A673 (cell line): ENCODE data around the gene SMIM35. TPM values are rescaled to one million over a fixed set of nuclear protein-coding genes. Genes with fewer than 3 reads are reported as not detected.
"Not testable (repeated sequence)": the region's sequence is repeated elsewhere in the genome, so short reads cannot be mapped to it uniquely, and the experiment has no call there.

Experiments
- BruUV-seq: library from RNA; stranded (reverse); fragments of 400-500 nt; replicated peaks from 2 replicates; lab custom pipeline; 2021; lab: Mats Ljungman, UMichigan
- CTCF ChIA-PET: fragments of 300-600 bp; sonication (Branson Sonifier 250); formaldehyde crosslinking; loops from one replicate; lab custom pipeline; 2022; ENCODE audit warnings: antibody characterized with exemption; lab: Charles Lee
- POLR2A ChIA-PET: fragments of 300-600 bp; sonication (Branson Sonifier 250); formaldehyde crosslinking; loops from one replicate; lab custom pipeline; 2022; ENCODE audit warnings: antibody characterized with exemption; ENCODE audit not compliant: low non-redundant PET; lab: Charles Lee
- DNase-seq: peaks from one replicate; pipeline ENCODE4 v3.0.0-alpha.2; 2015; ENCODE audit warnings: low spot score
- H3K27ac ChIP-seq: fragments of 200-600 bp; sonication (generic); 2 replicates; pipeline ENCODE4 v1.5.1; 2016; ENCODE audit warnings: mixed run types, low read depth, mild to moderate bottlenecking, mixed read lengths, antibody characterized with exemption, low read length; ENCODE audit not compliant: poor library complexity, severe bottlenecking
- H3K27me3 ChIP-seq: fragments of 200-600 bp; sonication (generic); replicated peaks from 2 replicates; pipeline ENCODE4 v1.6.1; 2017; ENCODE audit warnings: mixed run types, low read depth, mild to moderate bottlenecking, mixed read lengths, antibody characterized with exemption, low read length; ENCODE audit not compliant: insufficient read depth, poor library complexity
- H3K36me3 ChIP-seq: fragments of 200-600 bp; sonication (generic); 2 replicates; pipeline ENCODE4 v1.6.1; 2016; ENCODE audit warnings: mixed run types, mild to moderate bottlenecking, mixed read lengths, antibody characterized with exemption, low read length; ENCODE audit not compliant: insufficient read depth, poor library complexity, severe bottlenecking
- H3K4me1 ChIP-seq: fragments of 200-600 bp; sonication (generic); 2 replicates; pipeline ENCODE4 v1.6.1; 2017; ENCODE audit warnings: mixed run types, mild to moderate bottlenecking, mixed read lengths, antibody characterized with exemption, low read length; ENCODE audit not compliant: insufficient read depth, poor library complexity, severe bottlenecking
- H3K4me3 ChIP-seq: fragments of 200-600 bp; sonication (generic); 2 replicates; pipeline ENCODE4 v1.5.1; 2016; ENCODE audit warnings: low read depth, mixed run types, mild to moderate bottlenecking, mixed read lengths, low read length; ENCODE audit not compliant: poor library complexity, severe bottlenecking
- H3K9me3 ChIP-seq: fragments of 200-600 bp; sonication (generic); 2 replicates; pipeline ENCODE4 v1.6.1; 2016; ENCODE audit warnings: mixed run types, low read depth, mild to moderate bottlenecking, mixed read lengths, antibody characterized with exemption, low read length; ENCODE audit not compliant: poor library complexity, severe bottlenecking
- CTCF ChIP-seq: fragments of 300-800, 200-600 bp; sonication (generic); conservative IDR thresholded peaks from 2 replicates; pipeline ENCODE4 v1.5.1; 2017; ENCODE audit warnings: low read depth, mild to moderate bottlenecking, antibody characterized with exemption, low read length, moderate library complexity, mixed read lengths
- EZH2 ChIP-seq: fragments of 200-600 bp; sonication (generic); IDR thresholded peaks from 2 replicates; pipeline ENCODE4 v1.6.1; 2017; ENCODE audit warnings: borderline replicate concordance, low read depth, mild to moderate bottlenecking, mixed read lengths, antibody characterized with exemption, low read length; ENCODE audit not compliant: poor library complexity, severe bottlenecking
- intact Hi-C: fragments of 100-400 bp; cut with micrococcal nuclease; formaldehyde crosslinking; loops from one replicate; pipeline ENCODE4 v1.10.0; 2022; ENCODE audit not compliant: unreplicated experiment
- total RNA-seq: library from RNA; stranded (reverse); gene quantifications from 2 replicates; pipeline ENCODE4 v1.2.3, GENCODE V29; 2021

Gene SMIM35
- total RNA-seq, 1 experiment from 2014 or later: not detected

- no peak overlapping the region for H3K4me3 ChIP-seq
- no peak for DNase-seq
- POLR2A ChIA-PET: no interaction called here
- H3K4me1 ChIP-seq: peaks cover under 1% of the 10 kb centered on the region
- no peaks in the 10 kb centered on the region for H3K9me3 ChIP-seq
- peaks cover 12% of the 10 kb centered on the region for H3K27me3 ChIP-seq
- no peak overlapping the region for H3K27ac ChIP-seq
- H3K36me3 ChIP-seq: no peaks in the 10 kb centered on the region
- no TSS peak for BruUV-seq
- TF ChIP-seq CTCF (no peak), EZH2 (no peak)
- intact Hi-C loops: no loop called here
- CTCF ChIA-PET: interaction anchor here (0.7 kb wide), 1 partner anchor 47 kb away, joined by 6 read pairs; no protein-coding TSS in a partner anchor
These were observed 78.4 kb downstream of the SMIM35 start for GRCh38 chr11:118008271-118008911.

DNA sequence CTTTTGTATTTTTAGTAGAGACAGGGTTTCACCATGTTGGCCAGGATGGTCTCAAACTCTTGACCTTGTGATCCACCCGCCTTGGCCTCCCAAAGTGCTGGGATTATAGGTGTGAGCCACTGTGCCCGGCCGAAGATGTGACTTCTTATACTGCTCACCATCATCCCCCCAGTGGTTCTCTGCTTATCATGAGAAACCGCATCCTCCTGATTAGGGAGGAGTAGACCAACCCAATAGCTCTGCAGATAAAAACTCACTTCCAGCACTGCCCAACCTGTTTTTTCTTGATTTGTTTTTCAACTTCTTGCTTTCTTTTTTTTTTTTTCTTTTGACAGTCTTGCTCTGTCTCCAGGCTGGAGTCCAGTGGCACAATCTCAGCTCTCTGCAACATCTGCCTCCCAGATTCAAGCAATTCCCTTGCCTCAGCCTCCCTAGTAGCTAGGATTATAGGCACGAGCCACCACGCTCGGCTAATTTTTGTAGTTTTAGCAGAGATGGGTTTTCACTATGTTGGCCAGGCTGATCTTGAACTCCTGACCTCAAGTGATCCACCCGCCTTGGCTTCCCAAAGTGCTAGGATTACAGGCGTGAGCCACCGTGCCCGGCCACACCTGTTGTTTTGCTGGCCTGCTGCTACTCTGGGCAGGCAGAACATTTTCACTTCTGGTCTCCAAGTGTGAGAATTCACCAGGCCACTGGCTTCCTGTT lies 79.0 kb downstream of the SMIM35 start:
- intact Hi-C loops, H3K27ac ChIP-seq, H3K9me3 ChIP-seq, DNase-seq, POLR2A ChIA-PET, BruUV-seq, H3K4me3 ChIP-seq, H3K4me1 ChIP-seq, H3K36me3 ChIP-seq: not testable (repeated sequence)
- CTCF ChIA-PET: interaction anchor here (0.7 kb wide), 1 partner anchor 48 kb away, joined by 6 read pairs; no protein-coding TSS in a partner anchor
- peaks cover 12% of the 10 kb centered on the region for H3K27me3 ChIP-seq

GRCh38 chr11:118007040-118007439 lies 79.7 kb downstream of the SMIM35 start:
- H3K4me3 ChIP-seq: no peak overlapping the region
- peaks cover 12% of the 10 kb centered on the region for H3K27me3 ChIP-seq
- CTCF ChIA-PET: no interaction called here
- no peaks in the 10 kb centered on the region for H3K36me3 ChIP-seq
- no peak for DNase-seq
- H3K4me1 ChIP-seq: peaks cover 11% of the 10 kb centered on the region
- no peak for TF ChIP-seq EZH2
- no peak for TF ChIP-seq CTCF
- intact Hi-C loops: no loop called here
- H3K27ac ChIP-seq: no peak overlapping the region
- BruUV-seq: no TSS peak
- POLR2A ChIA-PET: no interaction called here
- H3K9me3 ChIP-seq: no peaks in the 10 kb centered on the region
